Measurements from ENCODE around the gene PCBD2. TPM values are rescaled to one million over a fixed set of nuclear protein-coding genes. Genes with fewer than 3 reads are reported as not detected.

The PCBD2 gene
- polyA plus RNA-seq, 1 experiment: 3.3 TPM

DNA sequence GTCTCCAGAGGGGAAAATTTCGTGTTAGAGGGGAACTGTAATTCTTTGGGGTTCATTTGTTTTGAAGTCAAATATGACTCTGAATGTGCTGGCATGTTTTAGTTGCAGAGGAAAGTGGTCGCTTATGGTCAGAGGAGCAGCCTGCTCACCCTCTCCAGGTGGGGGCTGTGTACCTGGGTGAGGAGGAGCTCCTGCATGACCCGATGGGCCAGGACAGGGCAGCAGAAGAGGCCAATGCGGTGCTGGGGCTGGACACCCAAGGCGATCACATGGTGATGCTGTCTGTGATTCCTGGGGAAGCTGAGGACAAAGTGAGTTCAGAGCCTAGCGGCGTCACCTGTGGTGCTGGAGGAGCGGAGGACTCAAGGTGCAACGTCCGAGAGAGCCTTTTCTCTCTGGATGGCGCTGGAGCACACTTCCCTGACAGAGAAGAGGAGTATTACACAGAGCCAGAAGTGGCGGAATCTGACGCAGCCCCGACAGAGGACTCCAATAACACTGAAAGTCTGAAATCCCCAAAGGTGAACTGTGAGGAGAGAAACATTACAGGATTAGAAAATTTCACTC, 17.3 kb upstream of the PCBD2 start:
- no peak overlapping the region for H3K4me3 ChIP-seq (ENCODE audit: low read depth, low read length)
- DNase-seq (ENCODE audit: low read depth): no peak
- H3K36me3 ChIP-seq (ENCODE audit: control insufficient read depth, insufficient read depth, low read length): 0 out of 2 replicates have a peak, but pooled peaks cover 1% of the 10 kb centered on the region
- H3K27me3 ChIP-seq (ENCODE audit: control insufficient read depth, insufficient read depth, low read length): no peaks in the 10 kb centered on the region
- TF ChIP-seq, protein P1, sequence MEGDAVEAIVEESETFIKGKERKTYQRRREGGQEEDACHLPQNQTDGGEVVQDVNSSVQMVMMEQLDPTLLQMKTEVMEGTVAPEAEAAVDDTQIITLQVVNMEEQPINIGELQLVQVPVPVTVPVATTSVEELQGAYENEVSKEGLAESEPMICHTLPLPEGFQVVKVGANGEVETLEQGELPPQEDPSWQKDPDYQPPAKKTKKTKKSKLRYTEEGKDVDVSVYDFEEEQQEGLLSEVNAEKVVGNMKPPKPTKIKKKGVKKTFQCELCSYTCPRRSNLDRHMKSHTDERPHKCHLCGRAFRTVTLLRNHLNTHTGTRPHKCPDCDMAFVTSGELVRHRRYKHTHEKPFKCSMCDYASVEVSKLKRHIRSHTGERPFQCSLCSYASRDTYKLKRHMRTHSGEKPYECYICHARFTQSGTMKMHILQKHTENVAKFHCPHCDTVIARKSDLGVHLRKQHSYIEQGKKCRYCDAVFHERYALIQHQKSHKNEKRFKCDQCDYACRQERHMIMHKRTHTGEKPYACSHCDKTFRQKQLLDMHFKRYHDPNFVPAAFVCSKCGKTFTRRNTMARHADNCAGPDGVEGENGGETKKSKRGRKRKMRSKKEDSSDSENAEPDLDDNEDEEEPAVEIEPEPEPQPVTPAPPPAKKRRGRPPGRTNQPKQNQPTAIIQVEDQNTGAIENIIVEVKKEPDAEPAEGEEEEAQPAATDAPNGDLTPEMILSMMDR (IDR thresholded peaks at IDR 0.05; ENCODE audit: insufficient read depth, low read depth, low read length): no peak
- CTCF ChIA-PET: interaction anchor here (2.8 kb wide), 1 partner anchor 17 kb away, joined by 9 read pairs; the partner anchor contains the start of gene PCBD2
- POLR2A ChIA-PET: interaction anchor here (0.7 kb wide), 1 partner anchor 30 kb away, joined by 3 read pairs; no protein-coding TSS in a partner anchor

- TF ChIP-seq, protein P1 (IDR thresholded peaks at IDR 0.05; ENCODE audit: insufficient read depth, low read depth, low read length): no peak
- no peak for DNase-seq (ENCODE audit: low read depth)
- ChIA-PET POLR2A (no interaction called here), CTCF (interaction anchor here (2.8 kb wide), 1 partner anchor 15 kb away, joined by 9 read pairs; the partner anchor contains the start of gene PCBD2)
- H3K36me3 ChIP-seq (ENCODE audit: control insufficient read depth, insufficient read depth, low read length): 0 out of 2 replicates have a peak, but pooled peaks cover 1% of the 10 kb centered on the region
- H3K4me3 ChIP-seq (ENCODE audit: low read depth, low read length): no peak overlapping the region
- no peaks in the 10 kb centered on the region for H3K27me3 ChIP-seq (ENCODE audit: control insufficient read depth, insufficient read depth, low read length)
Measured at GRCh38 chr5:134889335-134889734, 15.6 kb upstream of the PCBD2 start.

GRCh38 chr5:134891473-134891872, 13.5 kb upstream of the PCBD2 start:
- H3K36me3 ChIP-seq (ENCODE audit: control insufficient read depth, insufficient read depth, low read length): 0 out of 2 replicates have a peak, but pooled peaks cover 1% of the 10 kb centered on the region
- no peak overlapping the region for H3K4me3 ChIP-seq (ENCODE audit: low read depth, low read length)
- ChIA-PET POLR2A (no interaction called here), CTCF (interaction anchor here (0.6 to 1.2 kb wide), 3 partner anchors 9 to 13 kb away, joined by 3 to 4 read pairs (median 3); partner anchors contain the start of gene PCBD2)
- no peak for DNase-seq (ENCODE audit: low read depth)
- TF ChIP-seq, protein P1 (IDR thresholded peaks at IDR 0.05; ENCODE audit: insufficient read depth, low read depth, low read length): no peak
- H3K27me3 ChIP-seq (ENCODE audit: control insufficient read depth, insufficient read depth, low read length): no peaks in the 10 kb centered on the region

GRCh38 chr5:134892282-134892681, 12.6 kb upstream of the PCBD2 start:
- Histone ChIP-seq H3K27me3 (ENCODE audit: control insufficient read depth, insufficient read depth, low read length) (no peaks in the 10 kb centered on the region), H3K4me3 (ENCODE audit: low read depth, low read length) (no peak overlapping the region), H3K36me3 (ENCODE audit: control insufficient read depth, insufficient read depth, low read length) (peaks cover 1% of the 10 kb centered on the region; the same call in 1 of the 2 replicates)
- CTCF ChIA-PET: interaction anchor here (0.6 to 1.2 kb wide), 3 partner anchors 8 to 12 kb away, joined by 3 to 4 read pairs (median 3); partner anchors contain the start of gene PCBD2
- no peak for DNase-seq (ENCODE audit: low read depth)
- POLR2A ChIA-PET: no interaction called here
- TF ChIP-seq, protein P1 (IDR thresholded peaks at IDR 0.05; ENCODE audit: insufficient read depth, low read depth, low read length): no peak

DNA sequence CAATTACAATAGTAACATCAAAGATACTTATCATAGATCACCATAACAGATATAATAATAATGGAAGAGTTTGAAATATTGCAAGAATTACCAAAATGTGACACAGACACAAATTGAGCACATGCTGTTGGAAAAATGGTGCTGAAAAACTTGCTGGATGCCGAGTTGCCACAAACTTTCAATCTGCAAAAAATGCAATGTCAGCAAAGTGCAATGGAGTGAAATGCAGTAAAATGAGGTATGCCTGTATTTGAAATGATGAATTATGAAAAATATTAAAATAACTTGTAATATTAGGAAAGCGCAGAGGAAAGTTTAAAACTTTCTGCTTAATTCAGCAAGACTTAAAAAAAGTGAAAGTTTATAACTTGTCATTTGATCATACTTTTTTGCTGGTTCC, 12.0 kb upstream of the PCBD2 start:
- no peak for DNase-seq (ENCODE audit: low read depth)
- TF ChIP-seq, protein P1 (IDR thresholded peaks at IDR 0.05; ENCODE audit: insufficient read depth, low read depth, low read length): no peak
- POLR2A ChIA-PET: no interaction called here
- no peak overlapping the region for H3K4me3 ChIP-seq (ENCODE audit: low read depth, low read length)
- peaks cover 1% of the 10 kb centered on the region for H3K36me3 ChIP-seq (ENCODE audit: control insufficient read depth, insufficient read depth, low read length)
- CTCF ChIA-PET: no interaction called here
- H3K27me3 ChIP-seq (ENCODE audit: control insufficient read depth, insufficient read depth, low read length): no peaks in the 10 kb centered on the region

All from BJ (cell line).